ENCODE results near the gene ASMTL. TPM values are rescaled to one million over a fixed set of nuclear protein-coding genes. Genes with fewer than 3 reads are reported as not detected.
A peak's percentile ranks its signal among the peaks of the same experiment; 100 is the strongest.

Gene ASMTL
- total RNA-seq, 4 donors from 2014 or later, result 9.5 to 23.9 (median 15.1) TPM

GRCh38 chrX:1403228-1403627, 49.5 kb downstream of the ASMTL start:
- Histone ChIP-seq H3K27me3 (no peaks in the 10 kb centered on the region), H3K9me3 (no peaks in the 10 kb centered on the region), H3K36me3 (peaks cover 0 to 69% (median 0%) of the 10 kb centered on the region in 3 donors), H3K4me3 (no peak overlapping the region), H3K27ac (no peak overlapping the region), H3K4me1 (no peaks in the 10 kb centered on the region)
- TF ChIP-seq CTCF (IDR thresholded peaks at IDR 0.05) (no peak), POLR2A (IDR thresholded peaks at IDR 0.05) (no peak)
- DNase-seq, result peak in 2 of 3 donors; percentile 24 to 32

- H3K4me1 ChIP-seq, result no peaks in the 10 kb centered on the region
- H3K36me3 ChIP-seq, result peaks cover 0 to 70% (median 0%) of the 10 kb centered on the region in 3 donors
- no peak overlapping the region for H3K27ac ChIP-seq
- no peak overlapping the region for H3K4me3 ChIP-seq
- TF ChIP-seq POLR2A (IDR thresholded peaks at IDR 0.05) (no peak), CTCF (IDR thresholded peaks at IDR 0.05) (no peak)
- H3K27me3 ChIP-seq, result no peaks in the 10 kb centered on the region
- peak in 2 of 3 donors; percentile 26 to 36 for DNase-seq
- no peaks in the 10 kb centered on the region for H3K9me3 ChIP-seq
Measured at GRCh38 chrX:1401611-1402430, 50.9 kb downstream of the ASMTL start.

GRCh38 chrX:1400742-1401471, 51.8 kb downstream of the ASMTL start:
- Histone ChIP-seq H3K36me3 (peaks cover 0 to 68% (median 0%) of the 10 kb centered on the region in 3 donors), H3K27ac (no peak overlapping the region), H3K9me3 (no peaks in the 10 kb centered on the region), H3K27me3 (no peaks in the 10 kb centered on the region), H3K4me1 (no peaks in the 10 kb centered on the region), H3K4me3 (no peak overlapping the region)
- no peak for TF ChIP-seq CTCF (IDR thresholded peaks at IDR 0.05)
- TF ChIP-seq POLR2A (IDR thresholded peaks at IDR 0.05), result no peak
- peak in 2 of 3 donors; percentile 59 to 67 for DNase-seq

GRCh38 chrX:1400049-1400448, 52.7 kb downstream of the ASMTL start:
- Histone ChIP-seq H3K36me3 (peaks cover 0 to 60% (median 0%) of the 10 kb centered on the region in 3 donors), H3K4me1 (no peaks in the 10 kb centered on the region), H3K27me3 (no peaks in the 10 kb centered on the region), H3K9me3 (no peaks in the 10 kb centered on the region), H3K27ac (no peak overlapping the region), H3K4me3 (no peak overlapping the region)
- TF ChIP-seq CTCF (IDR thresholded peaks at IDR 0.05), result no peak
- no peak for TF ChIP-seq POLR2A (IDR thresholded peaks at IDR 0.05)
- DNase-seq, result peak in 2 of 3 donors; percentile 22 to 40

- DNase-seq, result peak in 2 of 3 donors; percentile 41 to 45
- H3K4me1 ChIP-seq, result peaks cover 0 to 5% (median 0%) of the 10 kb centered on the region in 4 donors
- H3K27ac ChIP-seq, result no peak overlapping the region
- no peak for TF ChIP-seq CTCF (IDR thresholded peaks at IDR 0.05)
- no peak for TF ChIP-seq POLR2A (IDR thresholded peaks at IDR 0.05)
- H3K4me3 ChIP-seq, result no peak overlapping the region
- H3K9me3 ChIP-seq, result no peaks in the 10 kb centered on the region
- no peaks in the 10 kb centered on the region for H3K27me3 ChIP-seq
- peaks cover 0 to 46% (median 0%) of the 10 kb centered on the region in 3 donors for H3K36me3 ChIP-seq
Measured at GRCh38 chrX:1398431-1399340, 54.0 kb downstream of the ASMTL start.
